ENCODE measurements around the gene CUL2. TPM values are rescaled to one million over a fixed set of nuclear protein-coding genes. Genes with fewer than 3 reads are reported as not detected.

CUL2 gene
- total RNA-seq, 2 experiments from 2014 or later: 30.1 to 32.4 TPM

DNA sequence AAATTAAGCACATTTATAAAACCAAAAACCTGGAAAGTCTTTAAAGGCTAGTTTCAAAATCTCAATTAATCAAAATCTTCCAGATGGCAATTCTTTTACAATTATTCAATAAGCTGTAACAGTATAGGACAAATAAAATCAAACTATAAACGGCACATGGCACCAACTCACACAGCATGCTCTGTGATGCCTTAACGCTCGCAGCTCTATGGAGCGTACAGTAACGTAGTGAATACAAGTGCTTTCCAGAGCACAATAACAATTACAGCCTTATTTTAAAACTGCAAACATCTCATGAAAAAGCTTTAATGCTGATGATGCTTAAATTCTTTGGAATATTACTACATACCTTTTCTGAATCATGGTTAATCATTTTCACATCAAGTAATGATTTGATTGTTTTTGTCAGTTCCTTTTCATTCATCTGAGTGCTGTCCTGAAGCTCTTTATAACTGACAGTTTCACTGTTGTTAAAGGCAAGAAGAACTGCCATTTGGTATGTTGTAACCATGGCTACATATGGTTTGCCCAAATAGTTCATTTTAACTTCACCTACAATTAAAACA is 74.2 kb downstream of the CUL2 start:
- Histone ChIP-seq H3K9me3 (ENCODE audit: control insufficient read depth in 1 of 2, insufficient read depth in 1 of 2, low read length in 2 of 2) (no peaks in the 10 kb centered on the region), H3K4me1 (ENCODE audit: insufficient read depth, low read length) (peaks cover 7% of the 10 kb centered on the region), H3K27ac (ENCODE audit: low read depth in 1 of 2, low read length in 2 of 2) (no peak overlapping the region), H3K36me3 (ENCODE audit: insufficient read depth, low read length) (peaks cover 47% of the 10 kb centered on the region), H3K27me3 (ENCODE audit: control insufficient read depth in 1 of 2, insufficient read depth in 2 of 2, low read length in 2 of 2) (no peaks in the 10 kb centered on the region), H3K4me3 (ENCODE audit: low read length) (no peak overlapping the region)
- TF ChIP-seq CTCF (IDR thresholded peaks at IDR 0.05): no peak
- no peak for ATAC-seq (ENCODE audit: poor library complexity)
- Mint-ChIP-seq H3K9me3 (no peaks in the 10 kb centered on the region), H3K27me3 (no peaks in the 10 kb centered on the region), H3K36me3 (ENCODE audit: low read depth) (peaks cover 70% of the 10 kb centered on the region), H3K4me3 (no peak overlapping the region), H3K4me1 (ENCODE audit: low read depth) (peaks cover 18% of the 10 kb centered on the region), H3K27ac (peak overlapping the region; percentile 12)
- ChIA-PET POLR2A (no interaction called here), CTCF (no interaction called here)
- no peak for DNase-seq
- intact Hi-C loops (cut with DNase I, micrococcal nuclease): no loop called here

- ChIA-PET CTCF (interaction anchor here (1.2 kb wide), 1 partner anchor 23 kb away, joined by 4 read pairs; no protein-coding TSS in a partner anchor), POLR2A (interaction anchor here (1.1 kb wide), 1 partner anchor 13 kb away, joined by 4 read pairs; no protein-coding TSS in a partner anchor)
- no peaks in the 10 kb centered on the region for H3K9me3 ChIP-seq (ENCODE audit: control insufficient read depth in 1 of 2, insufficient read depth in 1 of 2, low read length in 2 of 2)
Observed at GRCh38 chr10:35012781-35013180, 77.4 kb downstream of the CUL2 start.

GRCh38 chr10:35011771-35012191 is 78.4 kb downstream of the CUL2 start:
- H3K4me3 ChIP-seq (ENCODE audit: low read length): no peak overlapping the region
- no peaks in the 10 kb centered on the region for H3K27me3 Mint-ChIP-seq
- CTCF ChIA-PET: interaction anchor here (1.0 kb wide), 1 partner anchor 17 kb away, joined by 3 read pairs; no protein-coding TSS in a partner anchor
- POLR2A ChIA-PET: interaction anchor here (0.7 to 1.2 kb wide), 3 partner anchors 14 to 269 kb away, joined by 3 to 5 read pairs (median 4); no protein-coding TSS in a partner anchor
- H3K27ac ChIP-seq (ENCODE audit: low read depth in 1 of 2, low read length in 2 of 2): peak overlapping the region; percentile 32 to 67
- no peaks in the 10 kb centered on the region for H3K27me3 ChIP-seq (ENCODE audit: control insufficient read depth in 1 of 2, insufficient read depth in 2 of 2, low read length in 2 of 2)
- DNase-seq (peak in 10 of 14 experiments; percentile 14 to 54 (median 37)), ATAC-seq (ENCODE audit: poor library complexity) (peak; percentile 84)
- intact Hi-C loops (cut with DNase I, micrococcal nuclease): no loop called here
- TF ChIP-seq CTCF (IDR thresholded peaks at IDR 0.05): no peak
- H3K36me3 ChIP-seq (ENCODE audit: insufficient read depth, low read length): peaks cover 55% of the 10 kb centered on the region
- peaks cover 18% of the 10 kb centered on the region for H3K4me1 Mint-ChIP-seq (ENCODE audit: low read depth)
- peaks cover 7% of the 10 kb centered on the region for H3K4me1 ChIP-seq (ENCODE audit: insufficient read depth, low read length)
- H3K9me3 Mint-ChIP-seq: no peaks in the 10 kb centered on the region
- H3K36me3 Mint-ChIP-seq (ENCODE audit: low read depth): peaks cover 62% of the 10 kb centered on the region
- H3K4me3 Mint-ChIP-seq: peak overlapping the region; percentile 78
- peak overlapping the region; percentile 94 for H3K27ac Mint-ChIP-seq
- no peaks in the 10 kb centered on the region for H3K9me3 ChIP-seq (ENCODE audit: control insufficient read depth in 1 of 2, insufficient read depth in 1 of 2, low read length in 2 of 2)

More at GRCh38 chr10:35012781-35013180, 77.4 kb downstream of the CUL2 start:
- ATAC-seq (ENCODE audit: poor library complexity) (no peak), DNase-seq (no peak)
- Histone ChIP-seq H3K4me1 (ENCODE audit: insufficient read depth, low read length) (peaks cover 7% of the 10 kb centered on the region), H3K36me3 (ENCODE audit: insufficient read depth, low read length) (peaks cover 60% of the 10 kb centered on the region), H3K27me3 (ENCODE audit: control insufficient read depth in 1 of 2, insufficient read depth in 2 of 2, low read length in 2 of 2) (no peaks in the 10 kb centered on the region), H3K4me3 (ENCODE audit: low read length) (no peak overlapping the region), H3K27ac (ENCODE audit: low read depth in 1 of 2, low read length in 2 of 2) (peak overlapping the region in 1 of 2 donors; percentile 67)
- Mint-ChIP-seq H3K27me3 (no peaks in the 10 kb centered on the region), H3K27ac (peak overlapping the region; percentile 94), H3K4me1 (ENCODE audit: low read depth) (peaks cover 18% of the 10 kb centered on the region), H3K4me3 (peak overlapping the region; percentile 42), H3K9me3 (no peaks in the 10 kb centered on the region), H3K36me3 (ENCODE audit: low read depth) (peaks cover 67% of the 10 kb centered on the region)
- intact Hi-C loops (cut with DNase I, micrococcal nuclease): no loop called here
- no peak for TF ChIP-seq CTCF (IDR thresholded peaks at IDR 0.05)
